Cardiac muscle cell (in vitro differentiated cells and primary cell): ENCODE results near the gene LDB2. TPM values are rescaled to one million over a fixed set of nuclear protein-coding genes. Genes with fewer than 3 reads are reported as not detected.

Experiments used
- DNase-seq, 2 donors: peaks; one replicate each; pipeline versions ENCODE4 v3.0.0 to v3.0.0-alpha.2; 2010 to 2017; ENCODE audit warnings: low read depth in 1 of 2, low spot score in 1 of 2
- H3K27ac ChIP-seq: fragments of 200-600 bp; sonication (generic); 2 replicates; pipeline ENCODE4 v1.5.1; 2016
- H3K27me3 ChIP-seq: fragments of 200-600 bp; sonication (generic); 2 replicates; pipeline ENCODE4 v1.6.0; 2016; ENCODE audit warnings: control low read depth
- H3K36me3 ChIP-seq: fragments of 200-600 bp; sonication (generic); 2 replicates; pipeline ENCODE4 v1.5.1; 2016; ENCODE audit warnings: control low read depth
- H3K4me1 ChIP-seq: fragments of 200-600 bp; sonication (generic); 2 replicates; pipeline ENCODE4 v1.8.1; 2017; ENCODE audit warnings: low read depth, mild to moderate bottlenecking, mixed run types
- H3K4me3 ChIP-seq: fragments of 200-600 bp; sonication (generic); 2 replicates; pipeline ENCODE4 v1.5.1; 2016; ENCODE audit warnings: mild to moderate bottlenecking
- H3K9me3 ChIP-seq: fragments of 200-600 bp; sonication (generic); 2 replicates; pipeline ENCODE4 v1.5.1; 2017; ENCODE audit warnings: low read depth, mild to moderate bottlenecking, control low read depth
- CTCF ChIP-seq: IDR thresholded peaks from 2 replicates; pipeline ENCODE4 v1.5.1; 2012; ENCODE audit warnings: low read depth, mild to moderate bottlenecking, low read length
- polyA plus RNA-seq: library from polyadenylated mRNA; unstranded; fragments of >200 nt; fragmentation: Nextera tagmentation; extraction: Ambion mirVana; gene quantifications from 2 replicates; pipeline ENCODE4 v1.2.1, GENCODE V29; 2016
- total RNA-seq: library from RNA; depleted of rRNA; stranded (reverse); fragments of >200 nt; gene quantifications from 2 replicates; pipeline ENCODE4 v1.2.3, GENCODE V29; 2016

LDB2 gene
- total and polyA plus RNA-seq, 2 experiments from 2014 or later, result 10.4 to 12.4 TPM

DNA sequence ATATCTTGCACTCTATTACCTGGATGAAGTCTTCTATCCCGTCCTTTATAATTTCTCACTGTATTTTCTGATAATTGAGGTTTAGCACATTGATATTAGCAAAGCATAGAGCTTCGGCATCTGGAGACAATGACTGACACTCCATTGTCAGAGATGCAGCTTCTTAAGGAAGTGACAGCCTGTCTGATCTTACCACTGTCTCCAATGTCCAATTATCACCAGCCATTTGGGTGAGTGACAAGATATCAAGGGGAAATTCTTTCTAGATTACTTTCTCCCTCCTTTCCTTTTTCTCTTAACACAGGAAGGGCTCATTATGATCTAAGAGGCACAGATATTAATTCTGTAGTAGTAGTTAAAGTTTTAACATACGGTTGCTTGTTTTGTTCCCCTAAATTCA is 86.4 kb downstream of the LDB2 start:
- no peak overlapping the region for H3K27ac ChIP-seq
- no peak for DNase-seq

DNA sequence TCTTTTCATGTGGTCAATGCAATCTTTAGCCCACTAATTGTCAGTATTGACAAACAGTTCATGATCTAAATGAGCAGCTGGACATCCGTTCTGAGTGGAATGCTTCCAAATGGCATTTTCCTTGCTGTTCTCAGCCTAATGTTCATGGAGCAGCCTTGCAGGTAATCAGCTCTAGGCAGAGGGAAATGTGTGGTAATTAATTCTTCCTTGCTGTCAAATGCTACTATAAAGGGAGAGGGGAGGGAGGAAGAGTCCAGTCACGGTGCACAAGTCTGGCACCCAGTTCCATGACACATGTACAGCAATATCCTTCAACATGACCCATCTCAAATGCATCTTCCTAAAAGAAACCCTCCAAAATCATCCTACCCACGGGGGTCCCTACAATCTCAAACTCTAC is 88.5 kb downstream of the LDB2 start:
- no peaks in the 10 kb centered on the region for H3K4me1 ChIP-seq
- H3K27me3 ChIP-seq, result no peaks in the 10 kb centered on the region
- H3K4me3 ChIP-seq, result no peak overlapping the region
- no peaks in the 10 kb centered on the region for H3K36me3 ChIP-seq
- no peaks in the 10 kb centered on the region for H3K9me3 ChIP-seq
- no peak overlapping the region for H3K27ac ChIP-seq
- no peak for TF ChIP-seq CTCF
- no peak for DNase-seq

More for the DNA sequence above, 86.4 kb downstream of the LDB2 start:
- H3K4me1 ChIP-seq, result no peaks in the 10 kb centered on the region
- H3K27me3 ChIP-seq, result no peaks in the 10 kb centered on the region
- TF ChIP-seq CTCF, result no peak
- no peaks in the 10 kb centered on the region for H3K9me3 ChIP-seq
- no peak overlapping the region for H3K4me3 ChIP-seq
- no peaks in the 10 kb centered on the region for H3K36me3 ChIP-seq

GRCh38 chr4:16809064-16809463 is 89.4 kb downstream of the LDB2 start:
- no peak for DNase-seq
- Histone ChIP-seq H3K36me3 (no peaks in the 10 kb centered on the region), H3K4me1 (no peaks in the 10 kb centered on the region), H3K9me3 (no peaks in the 10 kb centered on the region), H3K27ac (no peak overlapping the region), H3K4me3 (no peak overlapping the region), H3K27me3 (no peaks in the 10 kb centered on the region)
- TF ChIP-seq CTCF, result no peak

DNA sequence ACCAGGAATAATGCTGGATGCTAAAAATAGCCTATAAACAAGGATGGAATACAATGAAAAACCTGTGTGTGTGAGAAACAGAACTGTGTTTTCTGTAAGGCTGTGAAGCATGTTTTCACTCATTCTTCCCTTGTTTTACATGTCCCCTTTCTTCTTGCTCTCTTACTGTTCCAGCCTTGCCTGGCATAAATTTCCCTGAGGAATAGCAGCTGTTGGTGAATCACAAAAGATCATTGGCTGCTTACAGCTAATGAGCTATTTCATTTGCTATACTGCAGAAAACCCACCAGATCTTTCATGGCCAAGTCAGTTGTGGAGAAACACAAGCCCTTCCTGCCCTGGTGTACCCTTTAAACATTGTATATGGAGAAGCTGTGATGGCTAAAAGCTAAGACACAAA is 91.1 kb downstream of the LDB2 start:
- no peak for DNase-seq
- Histone ChIP-seq H3K9me3 (no peaks in the 10 kb centered on the region), H3K4me3 (no peak overlapping the region), H3K36me3 (no peaks in the 10 kb centered on the region), H3K27me3 (no peaks in the 10 kb centered on the region), H3K4me1 (no peaks in the 10 kb centered on the region), H3K27ac (no peak overlapping the region)
- no peak for TF ChIP-seq CTCF

- no peak for DNase-seq
- no peaks in the 10 kb centered on the region for H3K4me1 ChIP-seq
- no peaks in the 10 kb centered on the region for H3K36me3 ChIP-seq
- H3K27me3 ChIP-seq, result no peaks in the 10 kb centered on the region
- no peak overlapping the region for H3K27ac ChIP-seq
- no peaks in the 10 kb centered on the region for H3K9me3 ChIP-seq
- H3K4me3 ChIP-seq, result no peak overlapping the region
- TF ChIP-seq CTCF, result no peak
Observed at GRCh38 chr4:16804581-16804980, 93.9 kb downstream of the LDB2 start.

- Histone ChIP-seq H3K9me3 (no peaks in the 10 kb centered on the region), H3K27ac (no peak overlapping the region), H3K27me3 (no peaks in the 10 kb centered on the region), H3K36me3 (no peaks in the 10 kb centered on the region), H3K4me1 (no peaks in the 10 kb centered on the region), H3K4me3 (no peak overlapping the region)
- no peak for DNase-seq
- no peak for TF ChIP-seq CTCF
Observed at GRCh38 chr4:16802044-16802443, 96.4 kb downstream of the LDB2 start.
